ENCODE measurements around the gene BCL7A. TPM values are rescaled to one million over a fixed set of nuclear protein-coding genes. Genes with fewer than 3 reads are reported as not detected.

BCL7A gene
- polyA plus RNA-seq, 1 experiment, result 3.4 TPM

- Histone ChIP-seq H3K36me3 (ENCODE audit: control insufficient read depth, insufficient read depth, low read length) (no peaks in the 10 kb centered on the region), H3K27me3 (ENCODE audit: control insufficient read depth, insufficient read depth, low read length) (no peaks in the 10 kb centered on the region), H3K4me3 (ENCODE audit: low read depth, low read length) (no peak overlapping the region)
- DNase-seq (ENCODE audit: low read depth), result no peak
- ChIA-PET POLR2A (no interaction called here), CTCF (interaction anchor here (1.7 kb wide), 1 partner anchor 12 kb away, joined by 6 read pairs; no protein-coding TSS in a partner anchor)
- TF ChIP-seq, protein P1, sequence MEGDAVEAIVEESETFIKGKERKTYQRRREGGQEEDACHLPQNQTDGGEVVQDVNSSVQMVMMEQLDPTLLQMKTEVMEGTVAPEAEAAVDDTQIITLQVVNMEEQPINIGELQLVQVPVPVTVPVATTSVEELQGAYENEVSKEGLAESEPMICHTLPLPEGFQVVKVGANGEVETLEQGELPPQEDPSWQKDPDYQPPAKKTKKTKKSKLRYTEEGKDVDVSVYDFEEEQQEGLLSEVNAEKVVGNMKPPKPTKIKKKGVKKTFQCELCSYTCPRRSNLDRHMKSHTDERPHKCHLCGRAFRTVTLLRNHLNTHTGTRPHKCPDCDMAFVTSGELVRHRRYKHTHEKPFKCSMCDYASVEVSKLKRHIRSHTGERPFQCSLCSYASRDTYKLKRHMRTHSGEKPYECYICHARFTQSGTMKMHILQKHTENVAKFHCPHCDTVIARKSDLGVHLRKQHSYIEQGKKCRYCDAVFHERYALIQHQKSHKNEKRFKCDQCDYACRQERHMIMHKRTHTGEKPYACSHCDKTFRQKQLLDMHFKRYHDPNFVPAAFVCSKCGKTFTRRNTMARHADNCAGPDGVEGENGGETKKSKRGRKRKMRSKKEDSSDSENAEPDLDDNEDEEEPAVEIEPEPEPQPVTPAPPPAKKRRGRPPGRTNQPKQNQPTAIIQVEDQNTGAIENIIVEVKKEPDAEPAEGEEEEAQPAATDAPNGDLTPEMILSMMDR (IDR thresholded peaks at IDR 0.05; ENCODE audit: insufficient read depth, low read depth, low read length), result no peak
Observed at GRCh38 chr12:122076743-122077495, 55.2 kb downstream of the BCL7A start.

DNA sequence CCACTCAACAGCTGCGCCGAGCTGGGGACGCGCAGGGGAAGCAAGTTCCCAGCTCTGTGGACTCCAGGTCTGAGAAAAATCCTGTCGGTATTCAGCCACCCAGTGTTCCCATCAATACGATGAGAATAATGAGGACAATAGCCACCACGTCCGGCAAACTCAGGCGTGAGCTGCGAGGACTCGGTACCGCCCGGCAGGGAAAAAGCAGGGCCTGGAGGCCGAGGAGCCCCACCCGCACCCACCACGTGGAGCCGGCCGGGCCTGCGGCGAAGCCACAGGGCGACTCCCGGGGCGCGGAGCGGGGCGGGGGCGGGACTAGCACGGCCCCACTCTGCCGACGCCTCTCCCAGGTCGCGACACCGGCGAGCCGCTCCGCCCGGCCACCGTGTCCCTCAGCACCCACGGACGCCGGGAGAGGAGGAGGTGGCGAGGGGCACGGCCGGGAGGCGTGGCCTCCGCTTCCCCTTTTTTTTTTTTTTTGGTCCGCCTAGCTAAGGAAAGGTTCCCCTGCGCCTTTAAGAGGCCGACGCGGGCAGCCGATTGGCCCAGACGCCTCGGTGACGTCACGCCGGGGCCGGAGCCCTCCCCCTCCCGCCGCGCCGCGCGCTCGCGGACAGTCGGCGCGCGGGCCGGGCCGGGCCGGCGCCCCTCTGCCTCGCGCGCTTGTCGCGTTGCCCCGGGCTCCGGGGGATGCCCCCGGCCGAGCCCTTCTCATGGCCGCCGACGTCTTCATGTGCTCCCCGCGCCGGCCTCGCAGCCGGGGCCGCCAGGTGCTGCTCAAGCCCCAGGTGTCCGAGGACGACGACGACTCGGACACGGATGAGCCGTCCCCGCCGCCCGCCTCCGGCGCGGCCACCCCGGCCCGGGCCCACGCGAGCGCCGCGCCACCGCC, 56.7 kb downstream of the BCL7A start, which contains the start of gene MLXIP:
Gene MLXIP, plus strand, starts transcription at position 616 of the 892 bp plus-strand sequence. Its CDS starts 98 bp downstream, at position 714.
- ChIA-PET CTCF (interaction anchor here (0.6 to 5.5 kb wide), 3 partner anchors 13 to 246 kb away, joined by 6 to 43 read pairs (median 7); no protein-coding TSS in a partner anchor), POLR2A (interaction anchor here (0.6 to 1.1 kb wide), 3 partner anchors 13 to 219 kb away, joined by 3 to 7 read pairs (median 3); no protein-coding TSS in a partner anchor)
- TF ChIP-seq, protein P1 (IDR thresholded peaks at IDR 0.05; ENCODE audit: insufficient read depth, low read depth, low read length), result no peak

DNA sequence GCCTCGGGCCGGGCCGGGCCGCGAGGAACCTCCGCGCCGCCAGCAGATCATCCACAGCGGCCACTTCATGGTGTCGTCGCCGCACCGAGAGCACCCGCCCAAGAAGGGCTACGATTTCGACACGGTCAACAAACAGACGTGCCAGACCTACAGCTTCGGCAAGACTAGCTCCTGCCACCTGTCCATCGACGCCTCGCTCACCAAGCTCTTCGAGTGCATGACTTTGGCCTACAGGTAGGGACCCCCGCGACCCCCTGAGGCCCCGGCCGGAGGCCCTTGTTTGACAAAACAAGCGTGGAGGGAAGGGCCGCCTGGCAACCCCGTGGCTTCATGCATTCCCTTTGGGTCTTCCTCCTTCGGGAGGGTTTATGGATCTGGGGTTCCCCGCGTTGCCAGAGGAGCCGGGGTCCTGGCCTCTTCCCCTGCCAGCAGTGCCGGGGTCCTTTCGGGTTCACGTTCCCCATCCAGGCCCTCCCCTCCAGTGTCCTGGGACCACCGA, 57.4 kb downstream of the BCL7A start:
- ChIA-PET POLR2A (interaction anchor here (0.6 to 1.0 kb wide), 2 partner anchors 28 to 220 kb away, joined by 3 to 7 read pairs; no protein-coding TSS in a partner anchor), CTCF (interaction anchor here (5.5 kb wide), 1 partner anchor 45 kb away, joined by 43 read pairs; no protein-coding TSS in a partner anchor)
- TF ChIP-seq, protein P1 (IDR thresholded peaks at IDR 0.05; ENCODE audit: insufficient read depth, low read depth, low read length), result no peak
- H3K36me3 ChIP-seq (ENCODE audit: control insufficient read depth, insufficient read depth, low read length), result no peaks in the 10 kb centered on the region
- H3K4me3 ChIP-seq (ENCODE audit: low read depth, low read length), result peak overlapping the region; percentile 69
- H3K27me3 ChIP-seq (ENCODE audit: control insufficient read depth, insufficient read depth, low read length), result no peaks in the 10 kb centered on the region
- DNase-seq (ENCODE audit: low read depth), result no peak

More for the DNA sequence above, 56.7 kb downstream of the BCL7A start, which contains the start of gene MLXIP:
- H3K27me3 ChIP-seq (ENCODE audit: control insufficient read depth, insufficient read depth, low read length), result no peaks in the 10 kb centered on the region
- no peak for DNase-seq (ENCODE audit: low read depth)
- peak within 1 kb of the TSS; percentile 69 for H3K4me3 ChIP-seq (ENCODE audit: low read depth, low read length)
- H3K36me3 ChIP-seq (ENCODE audit: control insufficient read depth, insufficient read depth, low read length), result no peaks in the 10 kb centered on the region

DNA sequence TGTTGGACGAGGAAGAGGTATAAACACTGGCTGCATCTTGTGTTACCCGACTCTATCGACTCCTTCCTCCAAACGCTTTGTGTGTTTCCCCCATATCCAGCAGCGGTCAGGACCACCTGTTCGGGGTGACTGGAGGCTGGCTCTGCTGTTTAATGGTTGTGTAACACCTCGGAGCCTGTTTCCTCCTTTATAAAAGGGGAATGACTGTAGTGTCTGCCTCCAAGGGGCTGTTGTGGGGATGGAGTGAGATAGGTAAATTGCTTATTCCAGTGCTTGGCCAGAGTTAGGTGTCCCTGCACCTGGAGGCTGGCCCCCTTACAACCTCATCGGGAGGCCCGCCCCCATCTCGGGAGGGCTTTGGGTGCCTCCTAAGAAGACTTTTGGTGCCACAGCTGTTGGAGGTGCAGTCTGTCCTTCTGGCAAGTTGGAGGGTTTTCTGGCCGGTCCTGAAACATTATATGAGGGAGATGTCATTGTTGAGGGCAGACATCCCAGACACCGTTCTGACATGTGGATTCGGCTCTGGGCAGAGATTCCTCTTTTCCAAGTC, 57.9 kb downstream of the BCL7A start:
- TF ChIP-seq, protein P1 (IDR thresholded peaks at IDR 0.05; ENCODE audit: insufficient read depth, low read depth, low read length), result no peak
- ChIA-PET POLR2A (no interaction called here), CTCF (interaction anchor here (1.2 to 5.5 kb wide), 6 partner anchors 11 to 53 kb away, joined by 3 to 43 read pairs (median 6); no protein-coding TSS in a partner anchor)
- DNase-seq (ENCODE audit: low read depth), result no peak
- peak overlapping the region; percentile 69 for H3K4me3 ChIP-seq (ENCODE audit: low read depth, low read length)
- H3K27me3 ChIP-seq (ENCODE audit: control insufficient read depth, insufficient read depth, low read length), result no peaks in the 10 kb centered on the region
- no peaks in the 10 kb centered on the region for H3K36me3 ChIP-seq (ENCODE audit: control insufficient read depth, insufficient read depth, low read length)
